ENCODE measurements around the gene KIF26A. TPM values are rescaled to one million over a fixed set of nuclear protein-coding genes. Genes with fewer than 3 reads are reported as not detected.

KIF26A gene
- total RNA-seq, 2 donors from 2014 or later, result 3.9 to 4.7 TPM

DNA sequence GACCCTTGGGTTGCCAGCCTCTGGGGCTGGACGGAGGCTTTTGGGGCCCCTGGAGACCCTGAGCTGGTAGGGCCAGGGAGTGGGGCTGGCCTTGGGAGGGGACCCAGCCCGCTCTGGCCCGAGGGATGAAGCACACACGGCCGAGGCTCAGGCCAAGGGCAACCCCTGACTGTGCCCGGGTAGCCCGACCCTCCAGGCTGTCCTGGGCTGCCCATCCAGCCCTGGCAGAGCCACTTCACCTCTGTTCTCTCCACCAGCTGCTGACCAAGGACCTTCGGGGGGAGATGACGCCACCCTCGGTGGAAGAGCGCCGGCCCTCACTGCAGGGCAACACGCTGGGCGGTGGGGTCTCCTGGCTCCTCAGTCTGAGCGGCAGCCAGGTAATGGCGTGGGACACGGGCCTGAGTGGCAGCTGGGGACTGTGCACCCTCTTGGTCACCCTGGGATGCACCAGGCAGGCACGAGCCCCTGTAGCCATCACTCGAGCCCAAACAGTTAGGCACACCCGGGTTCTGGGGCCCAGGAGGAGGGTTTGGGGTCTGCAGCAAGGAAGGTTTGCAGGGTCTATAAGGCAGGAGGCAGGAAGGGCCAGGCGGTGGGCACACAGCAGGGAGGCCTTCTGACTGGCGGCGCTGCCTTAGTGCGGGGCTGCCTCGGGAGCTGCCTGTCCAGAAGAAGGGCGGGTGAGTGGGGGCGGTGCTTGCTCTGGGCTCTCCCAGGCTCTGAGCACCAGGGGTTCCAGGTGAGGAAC is 33.1 kb upstream of the KIF26A start:
- no peaks in the 10 kb centered on the region for H3K27me3 Mint-ChIP-seq
- H3K27ac Mint-ChIP-seq, result no peak overlapping the region

DNA sequence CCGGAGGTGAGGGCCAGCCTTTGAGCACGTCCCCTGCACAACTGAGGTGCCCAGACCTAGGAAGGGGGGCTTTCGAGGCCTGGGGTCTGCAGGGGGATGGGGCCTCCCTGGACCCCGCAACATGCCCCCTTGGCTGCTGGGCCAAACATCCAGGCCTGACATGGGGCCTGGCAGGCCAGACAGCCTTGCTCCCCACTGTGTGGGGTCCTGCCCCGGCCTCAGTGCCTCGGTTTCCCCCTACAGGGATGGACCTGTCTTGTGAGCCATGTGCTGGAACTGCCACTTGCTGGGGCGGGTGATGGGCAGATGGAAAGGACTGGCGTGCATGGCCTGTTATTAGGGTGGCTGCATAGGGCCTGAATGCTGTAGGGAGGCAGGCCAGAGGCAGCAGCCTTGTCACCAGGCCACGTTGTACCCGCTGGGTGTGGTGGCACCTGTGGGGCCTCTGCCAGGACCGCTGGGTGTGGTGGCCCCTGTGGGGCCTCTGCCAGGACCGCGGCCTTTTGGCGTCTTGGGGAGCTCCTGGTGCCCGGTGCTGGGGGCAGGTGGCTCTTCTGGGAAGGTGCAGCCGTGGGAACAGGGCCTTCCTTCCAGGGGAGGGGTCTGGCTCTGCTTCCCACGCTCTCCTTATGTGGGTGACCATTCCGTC is 32.4 kb upstream of the KIF26A start:
- H3K4me3 Mint-ChIP-seq, result no peak overlapping the region

More for the DNA sequence above, 33.1 kb upstream of the KIF26A start:
- ATAC-seq, result no peak
- no peak overlapping the region for H3K4me3 Mint-ChIP-seq
- DNase-seq, result no peak
- peaks cover 2% of the 10 kb centered on the region for H3K4me1 Mint-ChIP-seq
- no peaks in the 10 kb centered on the region for H3K36me3 Mint-ChIP-seq (ENCODE audit: low read depth)
- no peaks in the 10 kb centered on the region for H3K9me3 ChIP-seq (ENCODE audit: control insufficient read depth, low read length, poor library complexity, severe bottlenecking)

DNA sequence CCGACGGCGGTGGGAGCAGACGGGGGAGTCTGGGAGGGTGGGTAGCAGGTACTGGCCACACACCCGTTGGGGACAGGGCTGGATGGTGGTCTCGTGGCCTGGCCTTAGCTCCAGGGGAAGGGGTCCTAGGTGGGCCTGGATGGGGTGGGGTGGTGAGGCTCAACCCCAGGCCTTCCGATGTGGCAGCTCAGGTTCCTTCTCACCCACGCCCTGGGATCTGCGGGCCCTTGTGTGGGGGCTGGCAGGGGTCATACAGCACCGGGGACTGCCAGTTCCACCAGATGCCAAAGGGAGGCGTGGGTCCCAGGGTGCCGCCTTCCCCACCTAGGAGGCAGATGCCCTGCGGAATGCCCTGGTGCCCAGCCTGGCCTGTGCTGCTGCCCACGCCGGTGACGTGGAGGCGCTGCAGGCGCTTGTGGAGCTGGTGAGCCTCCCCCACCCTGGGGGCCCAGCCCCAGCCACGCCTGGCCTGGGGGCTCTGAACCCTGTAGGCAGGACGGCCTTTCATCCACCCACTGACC is 31.9 kb upstream of the KIF26A start:
- H3K36me3 Mint-ChIP-seq (ENCODE audit: low read depth), result no peaks in the 10 kb centered on the region
- no peaks in the 10 kb centered on the region for H3K27me3 Mint-ChIP-seq
- H3K4me3 Mint-ChIP-seq, result no peak overlapping the region
- DNase-seq, result peak in 1 of 3 donors; percentile 0
- no peak for ATAC-seq
- no peak overlapping the region for H3K27ac Mint-ChIP-seq
- H3K9me3 ChIP-seq (ENCODE audit: control insufficient read depth, low read length, poor library complexity, severe bottlenecking), result no peaks in the 10 kb centered on the region
- peaks cover 3% of the 10 kb centered on the region for H3K4me1 Mint-ChIP-seq

More for the DNA sequence above, 32.4 kb upstream of the KIF26A start:
- Mint-ChIP-seq H3K36me3 (ENCODE audit: low read depth) (no peaks in the 10 kb centered on the region), H3K4me1 (peaks cover 3% of the 10 kb centered on the region), H3K27ac (no peak overlapping the region), H3K27me3 (no peaks in the 10 kb centered on the region)
- ATAC-seq (no peak), DNase-seq (peak in 2 of 3 donors; percentile 2 to 9)
- H3K9me3 ChIP-seq (ENCODE audit: control insufficient read depth, low read length, poor library complexity, severe bottlenecking), result no peaks in the 10 kb centered on the region

DNA sequence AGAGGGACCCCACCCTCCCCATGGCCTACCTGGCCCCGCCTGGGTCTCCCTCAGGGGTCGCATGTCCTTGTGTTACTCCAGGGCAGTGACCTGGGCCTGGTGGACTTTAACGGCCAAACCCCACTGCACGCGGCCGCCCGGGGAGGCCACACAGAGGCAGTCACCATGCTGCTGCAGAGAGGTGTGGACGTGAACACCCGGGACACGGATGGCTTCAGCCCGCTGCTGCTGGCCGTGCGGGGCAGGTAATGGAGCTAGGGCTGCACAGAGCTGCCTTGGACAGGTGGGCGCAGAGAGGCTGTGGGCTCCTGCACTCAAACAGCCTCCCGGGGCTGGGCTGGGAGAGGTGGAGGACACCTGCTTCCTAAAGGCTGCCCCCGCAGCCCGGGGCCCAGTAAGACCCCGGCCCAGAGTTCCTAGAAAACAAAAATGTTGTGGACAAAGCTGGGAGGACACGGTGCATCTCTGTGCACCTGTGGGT is 31.2 kb upstream of the KIF26A start:
- Mint-ChIP-seq H3K4me3 (no peak overlapping the region), H3K4me1 (peaks cover 3% of the 10 kb centered on the region), H3K27ac (no peak overlapping the region), H3K36me3 (ENCODE audit: low read depth) (no peaks in the 10 kb centered on the region), H3K27me3 (no peaks in the 10 kb centered on the region)
- H3K9me3 ChIP-seq (ENCODE audit: control insufficient read depth, low read length, poor library complexity, severe bottlenecking), result no peaks in the 10 kb centered on the region
- ATAC-seq, result no peak
- DNase-seq, result peak in 1 of 3 donors; percentile 2

DNA sequence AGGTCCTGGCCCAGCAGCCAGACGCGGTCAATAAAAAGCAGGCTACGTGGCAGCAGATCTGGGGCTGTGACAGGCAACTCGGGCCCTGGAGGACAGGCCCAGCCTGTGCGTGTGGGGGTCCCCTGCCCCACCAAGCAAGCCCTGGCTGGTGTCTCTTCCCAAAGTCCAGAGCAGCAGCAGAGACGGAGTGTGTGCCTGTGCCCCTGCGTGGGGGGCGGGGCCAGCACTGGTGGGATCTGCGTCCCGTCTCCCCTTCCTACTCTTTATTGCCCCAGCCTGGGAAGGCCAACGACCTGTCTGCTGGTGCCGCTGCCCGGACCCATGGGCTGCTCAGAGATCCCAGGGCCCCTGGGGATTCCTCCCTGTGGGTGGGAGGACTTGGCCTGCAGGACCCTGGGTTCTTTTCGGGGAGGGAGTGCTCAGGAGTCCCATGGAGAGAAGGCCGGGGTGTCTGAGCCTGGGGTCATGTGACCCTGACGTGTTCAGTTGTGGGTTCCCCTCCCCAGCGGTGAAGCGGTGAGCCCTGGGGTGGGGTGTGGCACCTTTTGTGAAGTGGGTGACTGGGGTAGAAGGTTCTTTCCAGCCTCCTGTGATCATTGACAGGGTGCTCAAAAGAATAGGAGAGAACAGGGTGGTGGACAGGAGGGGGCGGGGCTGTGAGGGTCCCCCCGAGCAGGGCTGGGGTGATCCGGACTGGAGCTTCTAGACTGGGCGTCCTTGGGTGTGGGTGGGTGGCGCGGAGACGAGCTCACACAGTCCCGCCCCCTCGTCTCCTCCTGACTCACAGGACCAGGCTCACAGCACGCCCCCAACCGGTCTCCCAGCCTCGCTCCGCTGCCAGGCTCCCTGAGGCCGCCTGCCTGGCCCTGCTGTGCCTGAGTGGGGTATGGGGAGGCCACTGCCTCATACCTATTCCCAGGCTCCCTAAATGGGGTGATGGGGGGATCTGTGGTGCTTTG is 30.5 kb upstream of the KIF26A start:
- H3K4me3 Mint-ChIP-seq, result peak overlapping the region; percentile 25
- peak overlapping the region; percentile 49 for H3K27ac Mint-ChIP-seq
- peak; percentile 62 for ATAC-seq
- no peaks in the 10 kb centered on the region for H3K9me3 ChIP-seq (ENCODE audit: control insufficient read depth, low read length, poor library complexity, severe bottlenecking)
- peak in 1 of 3 donors; percentile 3 for DNase-seq
- no peaks in the 10 kb centered on the region for H3K27me3 Mint-ChIP-seq
- H3K4me1 Mint-ChIP-seq, result peaks cover 3% of the 10 kb centered on the region
- H3K36me3 Mint-ChIP-seq (ENCODE audit: low read depth), result no peaks in the 10 kb centered on the region

DNA sequence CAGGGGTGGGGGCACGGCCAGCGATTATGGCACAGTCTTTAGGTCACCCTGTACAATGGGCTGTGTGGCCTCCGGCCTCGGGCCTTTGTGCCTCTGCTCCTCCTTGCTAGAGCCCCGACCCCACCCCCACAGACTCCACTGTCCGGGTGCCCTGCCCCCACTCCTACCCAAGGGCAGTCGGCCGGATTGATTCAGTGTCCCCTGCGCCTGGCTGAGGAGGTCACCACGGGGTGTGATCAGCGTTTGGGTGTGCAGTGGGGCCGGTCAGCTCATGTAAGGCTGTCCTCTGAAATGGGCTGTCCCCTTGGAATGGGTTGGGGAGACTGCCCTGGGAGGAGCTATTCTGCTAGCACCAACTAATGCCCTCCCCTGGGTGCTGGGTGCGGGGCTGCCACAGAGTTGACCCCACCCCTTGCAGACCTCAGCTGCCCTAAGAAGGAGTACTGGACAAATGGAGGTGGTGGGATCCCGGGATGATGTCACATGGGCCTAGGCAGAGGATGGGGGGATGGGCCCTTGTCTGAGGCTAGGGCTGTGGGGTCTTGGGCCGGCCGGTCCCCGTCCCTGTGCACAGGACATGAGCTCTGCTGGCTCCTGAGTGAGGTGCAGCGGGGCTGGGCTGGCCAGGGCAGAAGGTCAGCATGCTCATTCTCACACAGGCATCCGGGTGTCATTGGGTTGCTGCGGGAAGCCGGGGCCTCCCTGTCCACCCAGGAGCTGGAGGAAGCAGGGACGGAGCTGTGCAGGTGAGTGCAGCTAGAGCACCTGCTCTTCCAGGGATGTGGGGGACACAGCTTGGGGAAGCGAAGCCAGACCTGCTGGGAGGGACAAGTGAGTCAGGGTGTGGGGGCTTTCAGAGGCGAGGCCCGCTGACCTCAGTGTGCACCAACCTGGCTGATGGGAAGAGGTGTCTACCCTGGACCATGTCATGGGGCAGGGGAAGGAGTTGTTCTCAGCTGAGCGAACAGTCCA is 29.5 kb upstream of the KIF26A start:
- ATAC-seq (no peak), DNase-seq (peak in 2 of 3 donors; percentile 3 to 9)
- Mint-ChIP-seq H3K27ac (no peak overlapping the region), H3K4me3 (no peak overlapping the region), H3K4me1 (peaks cover 3% of the 10 kb centered on the region), H3K27me3 (no peaks in the 10 kb centered on the region), H3K36me3 (ENCODE audit: low read depth) (no peaks in the 10 kb centered on the region)
- H3K9me3 ChIP-seq (ENCODE audit: control insufficient read depth, low read length, poor library complexity, severe bottlenecking), result no peaks in the 10 kb centered on the region

DNA sequence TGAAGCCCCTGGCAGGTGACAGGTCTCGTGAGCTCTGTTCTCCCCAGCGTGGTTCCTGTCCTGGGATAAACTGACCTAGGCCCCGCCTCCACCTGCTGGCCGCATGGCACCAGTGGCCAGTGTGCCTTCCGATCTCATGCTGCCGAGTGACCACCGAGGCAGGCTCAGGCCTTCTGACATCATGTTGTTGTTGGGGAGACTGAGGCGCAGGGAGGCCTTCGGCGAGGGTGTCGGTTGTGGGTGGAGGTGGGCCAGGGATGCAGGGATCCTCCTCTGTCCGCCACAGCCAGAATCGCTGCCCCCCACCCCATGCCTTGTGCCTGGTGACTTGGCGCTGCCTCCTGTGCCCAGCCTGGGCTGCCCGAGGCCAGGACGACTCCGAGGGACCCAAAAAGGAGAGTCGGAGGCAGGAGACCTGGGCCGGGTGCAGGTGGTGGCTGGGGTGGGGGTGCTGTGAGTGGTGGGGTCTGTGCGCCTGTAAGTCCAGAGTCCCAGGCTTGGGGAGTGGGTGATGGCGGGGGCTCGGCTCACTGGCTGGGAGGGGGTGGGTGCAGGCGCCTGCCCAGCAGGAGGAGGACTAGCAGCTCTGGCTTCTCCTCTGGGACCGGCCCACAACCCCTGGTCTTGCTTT is 28.5 kb upstream of the KIF26A start:
- no peaks in the 10 kb centered on the region for H3K9me3 ChIP-seq (ENCODE audit: control insufficient read depth, low read length, poor library complexity, severe bottlenecking)
- ATAC-seq (no peak), DNase-seq (peak in 1 of 3 donors; percentile 1)
- Mint-ChIP-seq H3K27ac (no peak overlapping the region), H3K4me1 (peaks cover 3% of the 10 kb centered on the region), H3K27me3 (peaks cover 3% of the 10 kb centered on the region), H3K36me3 (ENCODE audit: low read depth) (no peaks in the 10 kb centered on the region), H3K4me3 (no peak overlapping the region)

DNA sequence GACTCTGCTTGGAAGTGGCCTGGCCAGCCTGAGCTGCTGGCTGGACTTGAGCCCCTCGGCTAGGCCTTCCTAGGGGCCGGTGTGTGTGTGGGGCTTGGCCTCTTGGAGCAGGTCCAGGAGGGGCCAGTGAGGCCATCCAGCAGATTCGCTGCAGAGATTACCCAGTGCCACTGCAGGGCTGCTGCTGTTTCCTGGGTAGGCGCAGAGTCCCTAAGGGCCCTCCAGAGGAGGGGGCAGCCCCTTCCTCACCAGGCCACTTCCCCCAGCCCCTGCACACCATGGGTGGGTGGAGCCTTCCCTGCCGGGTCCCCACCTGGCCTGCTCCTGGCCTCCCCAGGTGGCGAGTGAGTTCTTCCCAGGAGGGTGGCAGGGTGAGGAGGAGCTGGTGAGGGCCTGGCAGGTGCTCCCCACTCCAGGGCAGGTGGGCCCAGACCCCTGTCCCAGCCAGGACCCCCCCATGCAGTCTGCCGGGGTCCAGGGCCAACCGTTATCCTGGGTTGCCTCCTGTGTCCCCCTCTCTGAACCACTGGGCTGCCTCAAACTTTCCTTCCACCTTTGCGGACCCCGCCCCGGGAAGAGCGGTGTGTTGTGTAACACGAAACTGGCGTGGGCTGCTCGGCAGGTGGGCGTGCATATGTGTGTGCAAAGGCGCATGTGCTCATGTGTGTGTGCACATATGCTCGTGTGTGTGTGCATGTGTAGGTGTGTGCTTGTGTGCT is 27.7 kb upstream of the KIF26A start:
- Mint-ChIP-seq H3K4me3 (no peak overlapping the region), H3K4me1 (peaks cover 3% of the 10 kb centered on the region), H3K27me3 (peaks cover 8% of the 10 kb centered on the region), H3K36me3 (ENCODE audit: low read depth) (no peaks in the 10 kb centered on the region), H3K27ac (no peak overlapping the region)
- H3K9me3 ChIP-seq (ENCODE audit: control insufficient read depth, low read length, poor library complexity, severe bottlenecking), result no peaks in the 10 kb centered on the region
- DNase-seq, result peak in 1 of 3 donors; percentile 1
- no peak for ATAC-seq

DNA sequence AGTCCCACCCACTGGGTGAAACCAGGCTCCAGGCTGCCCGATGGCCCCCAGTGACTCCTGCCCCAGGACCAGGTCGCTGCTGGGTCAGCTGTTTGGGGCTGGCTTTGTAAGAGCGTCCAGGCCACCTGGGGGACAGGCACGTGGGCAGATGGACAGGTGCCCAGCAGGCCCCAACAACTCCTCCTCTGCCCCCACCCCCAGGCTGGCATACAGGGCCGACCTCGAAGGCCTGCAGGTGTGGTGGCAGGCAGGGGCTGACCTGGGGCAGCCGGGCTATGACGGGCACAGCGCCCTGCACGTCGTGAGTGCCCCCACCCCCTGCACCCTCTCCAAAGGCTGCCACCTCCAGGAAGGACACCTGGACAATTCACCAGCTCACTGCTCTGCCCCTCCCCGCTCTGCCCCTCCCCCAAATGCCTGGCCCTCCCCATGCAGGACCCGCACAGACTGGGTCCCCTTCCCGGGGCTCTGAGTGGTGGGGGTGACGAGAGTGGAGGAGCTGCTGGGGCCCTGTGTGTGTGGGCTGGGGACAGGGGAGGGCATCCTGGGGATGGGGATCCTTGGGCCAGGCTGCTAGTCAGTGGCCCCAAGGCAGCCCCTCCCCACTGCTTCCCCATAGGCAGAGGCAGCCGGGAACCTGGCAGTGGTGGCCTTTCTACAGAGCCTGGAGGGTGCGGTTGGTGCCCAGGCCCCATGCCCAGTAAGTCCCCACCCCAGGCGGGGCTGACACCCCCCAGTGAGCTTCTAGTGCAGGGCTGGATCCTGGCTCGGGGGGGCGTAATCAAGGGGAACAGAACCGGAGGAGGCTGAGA is 26.9 kb upstream of the KIF26A start:
- Mint-ChIP-seq H3K4me3 (no peak overlapping the region), H3K27ac (no peak overlapping the region), H3K36me3 (ENCODE audit: low read depth) (no peaks in the 10 kb centered on the region), H3K27me3 (peaks cover 8% of the 10 kb centered on the region), H3K4me1 (peaks cover 3% of the 10 kb centered on the region)
- ATAC-seq, result no peak
- H3K9me3 ChIP-seq (ENCODE audit: control insufficient read depth, low read length, poor library complexity, severe bottlenecking), result no peaks in the 10 kb centered on the region
- DNase-seq, result peak in 1 of 3 donors; percentile 2

DNA sequence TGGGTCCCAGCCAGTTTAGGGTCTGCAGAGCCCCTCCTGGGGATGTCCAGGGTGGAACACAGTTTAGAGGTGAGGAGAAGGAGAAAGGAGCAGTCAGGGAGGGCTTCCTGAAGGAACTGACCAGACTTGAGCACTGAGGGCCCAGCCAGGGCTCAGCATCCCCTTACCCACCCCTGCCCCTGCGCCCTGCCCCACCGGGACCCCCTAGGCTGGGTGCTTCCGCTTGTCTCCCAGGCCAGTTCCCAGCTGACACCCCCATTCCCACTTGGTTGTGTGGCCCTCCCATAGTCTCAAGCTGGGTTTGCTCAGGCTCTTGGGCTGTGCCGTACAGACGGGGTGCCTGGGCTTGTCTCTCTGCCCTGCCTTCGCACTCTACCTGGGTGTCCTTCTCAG is 26.3 kb upstream of the KIF26A start:
- Mint-ChIP-seq H3K27ac (no peak overlapping the region), H3K36me3 (ENCODE audit: low read depth) (no peaks in the 10 kb centered on the region), H3K4me3 (no peak overlapping the region), H3K27me3 (peaks cover 8% of the 10 kb centered on the region), H3K4me1 (peaks cover 3% of the 10 kb centered on the region)
- DNase-seq (no peak), ATAC-seq (no peak)
- H3K9me3 ChIP-seq (ENCODE audit: control insufficient read depth, low read length, poor library complexity, severe bottlenecking), result no peaks in the 10 kb centered on the region

Data from T-helper 17 cell (primary cell).